SK-N-SH treated with all-trans-retinoic acid at 6 μM for 48 hours (cell line): ENCODE data around the gene ABI2.

Source experiments
- ATAC-seq: fragments of 200-7000 bp; cut with Tn5 transposase; 3 replicates; pipeline ENCODE4 v1.9.1; 2020; ENCODE audit warnings: mild to moderate bottlenecking, moderate library complexity
- ARNTL ChIP-seq: fragments of 450-650 bp; formaldehyde crosslinking; IDR thresholded peaks from 2 replicates; pipeline ENCODE4 v1.5.0; 2020; ENCODE audit warnings: low read depth, mild to moderate bottlenecking, moderate library complexity, borderline replicate concordance
- BACH2 ChIP-seq: fragments of 250-450 bp; sonication (Bioruptor Pico); IDR thresholded peaks from 2 replicates; pipeline ENCODE4 v1.9.0; 2021; ENCODE audit warnings: mild to moderate bottlenecking, borderline replicate concordance
- CREB5 ChIP-seq: fragments of 250-450 bp; sonication (Bioruptor Pico); IDR thresholded peaks from 2 replicates; pipeline ENCODE4 v1.5.1; 2020; ENCODE audit warnings: low read depth, mild to moderate bottlenecking, moderate library complexity
- CSDC2 ChIP-seq: fragments of 250-450 bp; sonication (Bioruptor Pico); IDR thresholded peaks from 2 replicates; pipeline ENCODE4 v1.5.0; 2020; ENCODE audit warnings: mild to moderate bottlenecking, moderate library complexity
- CSRNP3 ChIP-seq: fragments of 250-450 bp; sonication (Bioruptor Pico); IDR thresholded peaks from 2 replicates; pipeline ENCODE4 v1.5.1; 2021; ENCODE audit warnings: mild to moderate bottlenecking, moderate library complexity
- ESRRG ChIP-seq: fragments of 250-450 bp; sonication (Bioruptor Pico); IDR thresholded peaks from 2 replicates; pipeline ENCODE4 v1.6.1; 2021; ENCODE audit warnings: mild to moderate bottlenecking
- PATZ1 ChIP-seq: fragments of 250-450 bp; sonication (Bioruptor Pico); IDR thresholded peaks from 2 replicates; pipeline ENCODE4 v1.8.0; 2020; ENCODE audit warnings: mild to moderate bottlenecking, moderate library complexity, borderline replicate concordance
- POU6F1 ChIP-seq: fragments of 250-450 bp; sonication (Bioruptor Pico); IDR thresholded peaks from 2 replicates; pipeline ENCODE4 v1.8.0; 2021; ENCODE audit warnings: low read depth, mild to moderate bottlenecking, moderate library complexity, borderline replicate concordance
- PPARA ChIP-seq: fragments of 250-450 bp; sonication (Bioruptor Pico); IDR thresholded peaks from 2 replicates; pipeline ENCODE4 v1.5.0; 2020; ENCODE audit warnings: mild to moderate bottlenecking, borderline replicate concordance
- RARB ChIP-seq: fragments of 250-450 bp; sonication (Bioruptor Pico); IDR thresholded peaks from 2 replicates; pipeline ENCODE4 v1.8.0; 2021; ENCODE audit warnings: mild to moderate bottlenecking, moderate library complexity
- SNAI2 ChIP-seq: fragments of 250-450 bp; sonication (Bioruptor Pico); IDR thresholded peaks from 2 replicates; pipeline ENCODE4 v1.5.0; 2020; ENCODE audit warnings: mild to moderate bottlenecking, moderate library complexity
- TCF4 ChIP-seq: fragments of 250-450 bp; sonication (Bioruptor Pico); IDR thresholded peaks from 2 replicates; pipeline ENCODE4 v1.8.0; 2021; ENCODE audit warnings: mild to moderate bottlenecking, moderate library complexity, borderline replicate concordance
- TOX ChIP-seq: fragments of 250-450 bp; sonication (Bioruptor Pico); IDR thresholded peaks from 2 replicates; pipeline ENCODE4 v1.8.0; 2021; ENCODE audit warnings: mild to moderate bottlenecking, moderate library complexity, borderline replicate concordance
- TSHZ2 ChIP-seq: fragments of 250-450 bp; sonication (Bioruptor Pico); IDR thresholded peaks from 2 replicates; pipeline ENCODE4 v1.5.0; 2020; ENCODE audit warnings: mild to moderate bottlenecking, moderate library complexity
- ZC3H10 ChIP-seq: fragments of 250-450 bp; sonication (Bioruptor Pico); IDR thresholded peaks from 2 replicates; pipeline ENCODE4 v1.5.1; 2021; ENCODE audit warnings: mild to moderate bottlenecking, moderate library complexity
- ZFP3 ChIP-seq: fragments of 250-450 bp; sonication (Bioruptor Pico); IDR thresholded peaks from 2 replicates; pipeline ENCODE4 v1.5.0; 2020; ENCODE audit warnings: mild to moderate bottlenecking, moderate library complexity
- ZNF565 ChIP-seq: fragments of 450-650 bp; formaldehyde crosslinking; conservative IDR thresholded peaks from 2 replicates; pipeline ENCODE4 v1.5.0; 2020; ENCODE audit warnings: low read depth, mild to moderate bottlenecking, moderate library complexity
- ZNF70 ChIP-seq: fragments of 450-650 bp; formaldehyde crosslinking; IDR thresholded peaks from 2 replicates; pipeline ENCODE4 v1.5.0; 2020; ENCODE audit warnings: mild to moderate bottlenecking, moderate library complexity
- ZNF8 ChIP-seq: fragments of 450-650 bp; formaldehyde crosslinking; IDR thresholded peaks from 2 replicates; pipeline ENCODE4 v1.5.0; 2020; ENCODE audit warnings: mild to moderate bottlenecking, moderate library complexity

The ABI2 gene

GRCh38 chr2:203327901-203328759 is at the start of gene ABI2:
Gene ABI2, plus strand, starts transcription at chr2:203328394. Its CDS starts 121 bp downstream, at chr2:203328515.
- TF ChIP-seq TCF4 (CRISPR knock-in tag) = no peak
- TF ChIP-seq PATZ1 (CRISPR knock-in tag) = peak; percentile 90; the same call in 1 of the 2 replicates
- TF ChIP-seq ESRRG (CRISPR knock-in tag) = no peak
- TF ChIP-seq ZNF8 (CRISPR knock-in tag) = peak; percentile 34; the same call in 1 of the 2 replicates
- no peak for TF ChIP-seq ZNF70
- TF ChIP-seq TOX = no peak
- TF ChIP-seq SNAI2 = no peak
- ATAC-seq = peak; percentile 73

- no peak for ATAC-seq
- TF ChIP-seq CSDC2 = no peak
- no peak for TF ChIP-seq ZNF8 (CRISPR knock-in tag)
- no peak for TF ChIP-seq POU6F1 (CRISPR knock-in tag)
- no peak for TF ChIP-seq TSHZ2 (CRISPR knock-in tag)
- no peak for TF ChIP-seq CSRNP3
- TF ChIP-seq TCF4 (CRISPR knock-in tag) = no peak
- TF ChIP-seq ZFP3 = no peak
- TF ChIP-seq ZC3H10 (CRISPR knock-in tag) = no peak
- no peak for TF ChIP-seq SNAI2
- TF ChIP-seq BACH2 (CRISPR knock-in tag) = no peak
- TF ChIP-seq ARNTL (CRISPR knock-in tag) = no peak
- TF ChIP-seq CREB5 = no peak
- no peak for TF ChIP-seq TOX
- no peak for TF ChIP-seq PPARA (CRISPR knock-in tag)
- TF ChIP-seq ZNF565 (CRISPR knock-in tag) = no peak
- TF ChIP-seq ESRRG (CRISPR knock-in tag) = no peak
- no peak for TF ChIP-seq ZNF70
- TF ChIP-seq RARB = no peak
Measured at GRCh38 chr2:203279288-203279687, 48.9 kb upstream of the ABI2 start.

- no peak for TF ChIP-seq ZNF8 (CRISPR knock-in tag)
- TF ChIP-seq ZC3H10 (CRISPR knock-in tag) = no peak
- no peak for TF ChIP-seq ARNTL (CRISPR knock-in tag)
- no peak for TF ChIP-seq CSDC2
- no peak for TF ChIP-seq POU6F1 (CRISPR knock-in tag)
- TF ChIP-seq TCF4 (CRISPR knock-in tag) = no peak
- TF ChIP-seq ZFP3 = no peak
- no peak for TF ChIP-seq CREB5
- no peak for TF ChIP-seq PPARA (CRISPR knock-in tag)
- no peak for TF ChIP-seq ZNF70
- no peak for TF ChIP-seq RARB
- TF ChIP-seq BACH2 (CRISPR knock-in tag) = no peak
- no peak for TF ChIP-seq PATZ1 (CRISPR knock-in tag)
- TF ChIP-seq, all 23 proteins: peak for 0
- no peak for ATAC-seq
Measured at GRCh38 chr2:203280428-203281064, 47.6 kb upstream of the ABI2 start.
